DOHH2 (cell line): ENCODE data around the gene DNPH1.

ENCODE experiments used
- EZH2phosphoT487 ChIP-seq: fragments of 200-600 bp; sonication (generic); IDR thresholded peaks from 2 replicates; pipeline ENCODE4 v1.6.1; 2017; ENCODE audit warnings: borderline replicate concordance, mild to moderate bottlenecking, antibody characterized with exemption, low read length, moderate library complexity, mixed read lengths
- TF ChIP-seq, protein P1 (sequence below): fragments of 200-600 bp; sonication (generic); IDR thresholded peaks from one replicate; pipeline ENCODE4 v1.5.1; 2014; ENCODE audit warnings: antibody characterized with exemption, mild to moderate bottlenecking, low read depth, low read length; ENCODE audit not compliant: poor library complexity, severe bottlenecking

DNA sequence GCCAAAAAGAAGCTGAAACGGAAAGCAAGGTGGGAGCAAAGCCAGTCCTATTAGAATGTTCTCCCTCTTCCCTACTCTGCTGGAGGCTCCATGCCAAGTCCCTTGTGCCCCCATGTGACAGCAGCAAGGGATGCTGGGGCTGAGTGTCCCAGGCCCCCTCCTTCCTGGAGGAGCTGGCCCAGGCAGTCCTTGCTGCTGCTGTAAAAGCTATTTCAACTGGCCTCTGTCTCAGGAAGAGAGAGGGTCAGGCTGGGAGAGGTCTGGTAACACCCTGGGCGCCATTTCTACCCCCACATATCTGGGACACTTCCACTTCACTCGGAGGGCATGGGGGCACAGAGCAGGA, 39.0 kb upstream of the DNPH1 start:
- TF ChIP-seq, protein P1, sequence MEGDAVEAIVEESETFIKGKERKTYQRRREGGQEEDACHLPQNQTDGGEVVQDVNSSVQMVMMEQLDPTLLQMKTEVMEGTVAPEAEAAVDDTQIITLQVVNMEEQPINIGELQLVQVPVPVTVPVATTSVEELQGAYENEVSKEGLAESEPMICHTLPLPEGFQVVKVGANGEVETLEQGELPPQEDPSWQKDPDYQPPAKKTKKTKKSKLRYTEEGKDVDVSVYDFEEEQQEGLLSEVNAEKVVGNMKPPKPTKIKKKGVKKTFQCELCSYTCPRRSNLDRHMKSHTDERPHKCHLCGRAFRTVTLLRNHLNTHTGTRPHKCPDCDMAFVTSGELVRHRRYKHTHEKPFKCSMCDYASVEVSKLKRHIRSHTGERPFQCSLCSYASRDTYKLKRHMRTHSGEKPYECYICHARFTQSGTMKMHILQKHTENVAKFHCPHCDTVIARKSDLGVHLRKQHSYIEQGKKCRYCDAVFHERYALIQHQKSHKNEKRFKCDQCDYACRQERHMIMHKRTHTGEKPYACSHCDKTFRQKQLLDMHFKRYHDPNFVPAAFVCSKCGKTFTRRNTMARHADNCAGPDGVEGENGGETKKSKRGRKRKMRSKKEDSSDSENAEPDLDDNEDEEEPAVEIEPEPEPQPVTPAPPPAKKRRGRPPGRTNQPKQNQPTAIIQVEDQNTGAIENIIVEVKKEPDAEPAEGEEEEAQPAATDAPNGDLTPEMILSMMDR = no peak
- TF ChIP-seq EZH2phosphoT487 = no peak
